PC-3 (cell line): ENCODE data around the gene AK8. TPM values are rescaled to one million over a fixed set of nuclear protein-coding genes. Genes with fewer than 3 reads are reported as not detected.

Experiments used
- ATAC-seq: fragments of 200-7000 bp; cut with Tn5 transposase; 2 replicates; pipeline ENCODE4 v1.9.1; 2020; ENCODE audit warnings: mild to moderate bottlenecking, moderate library complexity
- BruUV-seq: library from RNA; stranded (reverse); fragments of 400-500 nt; replicated peaks from 2 replicates; lab custom pipeline; 2021; lab: Mats Ljungman, UMichigan
- CTCF ChIA-PET: fragments of 300-600 bp; sonication (Branson Sonifier 250); formaldehyde crosslinking; loops from one replicate; lab custom pipeline; 2022; ENCODE audit warnings: antibody characterized with exemption; lab: Charles Lee
- POLR2A ChIA-PET: fragments of 300-600 bp; sonication (Branson Sonifier 250); formaldehyde crosslinking; loops from one replicate; lab custom pipeline; 2022; ENCODE audit warnings: antibody characterized with exemption; ENCODE audit not compliant: unreplicated experiment; lab: Charles Lee
- DNase-seq: peaks from one replicate; pipeline ENCODE4 v3.0.0-alpha.2; 2015
- H2AFZ ChIP-seq: fragments of 300-600 bp; sonication (generic); 2 replicates; pipeline ENCODE4 v1.6.0; 2016; ENCODE audit warnings: antibody characterized with exemption, low read length
- H3F3A ChIP-seq: fragments of 300-600 bp; sonication (generic); one replicate; pipeline ENCODE4 v1.6.0; 2017; ENCODE audit warnings: antibody characterized with exemption, low read length, control low read depth, mild to moderate bottlenecking; ENCODE audit not compliant: unreplicated experiment
- H3K27ac ChIP-seq: fragments of 300-600 bp; sonication (generic); 2 replicates; pipeline ENCODE4 v1.5.1; 2016; ENCODE audit warnings: mild to moderate bottlenecking, low read length
- H3K27me3 ChIP-seq: fragments of 300-600 bp; sonication (generic); 2 replicates; pipeline ENCODE4 v1.6.1; 2016; ENCODE audit warnings: low read length, mixed read lengths
- H3K36me3 ChIP-seq: fragments of 300-600 bp; sonication (generic); 2 replicates; pipeline ENCODE4 v1.6.1; 2016; ENCODE audit warnings: low read depth, mixed run types, low read length, mixed read lengths
- H3K4me1 ChIP-seq: fragments of 300-600 bp; sonication (generic); 2 replicates; pipeline ENCODE4 v1.5.1; 2016; ENCODE audit warnings: low read length; ENCODE audit not compliant: insufficient read depth
- H3K4me2 ChIP-seq: fragments of 300-600 bp; sonication (generic); 2 replicates; pipeline ENCODE4 v1.6.0; 2016; ENCODE audit warnings: low read length
- H3K4me3 ChIP-seq: fragments of 300-600 bp; sonication (generic); 2 replicates; pipeline ENCODE4 v1.5.1; 2016; ENCODE audit warnings: mild to moderate bottlenecking, low read length, mixed read lengths
- H3K79me2 ChIP-seq: fragments of 300-600 bp; sonication (generic); 2 replicates; pipeline ENCODE4 v1.6.1; 2017; ENCODE audit warnings: low read length, mixed read lengths
- H3K9ac ChIP-seq: fragments of 300-600 bp; sonication (generic); 2 replicates; pipeline ENCODE4 v1.6.0; 2016; ENCODE audit warnings: mild to moderate bottlenecking, low read length
- H3K9me2 ChIP-seq: fragments of 300-600 bp; sonication (generic); replicated peaks from 2 replicates; pipeline ENCODE4 v1.6.1; 2016; ENCODE audit warnings: mixed run types, low read length, mixed read lengths
- H3K9me3 ChIP-seq: fragments of 300-600 bp; sonication (generic); 2 replicates; pipeline ENCODE4 v1.6.1; 2016; ENCODE audit warnings: low read length, mixed read lengths
- H4K20me1 ChIP-seq: fragments of 300-600 bp; sonication (generic); 2 replicates; pipeline ENCODE4 v1.6.1; 2016; ENCODE audit warnings: low read length, mixed read lengths
- EZH2 ChIP-seq: fragments of 300-600 bp; sonication (generic); IDR thresholded peaks from one replicate; pipeline ENCODE4 v1.6.1; 2017; ENCODE audit warnings: antibody characterized with exemption, mild to moderate bottlenecking, low read length; ENCODE audit not compliant: unreplicated experiment
- EZH2phosphoT487 ChIP-seq: fragments of 300-600 bp; sonication (generic); IDR thresholded peaks from 2 replicates; pipeline ENCODE4 v1.6.1; 2018; ENCODE audit warnings: mild to moderate bottlenecking, antibody characterized with exemption, low read length, borderline replicate concordance
- intact Hi-C: fragments of 100-400 bp; cut with micrococcal nuclease; formaldehyde crosslinking; loops from 2 replicates; pipeline ENCODE4 v1.9.0; 2023
- total RNA-seq: library from RNA; depleted of rRNA; stranded (reverse); fragments of >200 nt; gene quantifications from 2 replicates; pipeline ENCODE4 v1.2.3, GENCODE V29; 2014
- TF ChIP-seq, protein P1 (sequence below): fragments of 300-600 bp; sonication (generic); conservative IDR thresholded peaks from 2 replicates; pipeline ENCODE4 v1.5.1; 2017; ENCODE audit warnings: antibody characterized with exemption, low read depth, mild to moderate bottlenecking, low read length

Gene AK8
- total RNA-seq, 1 experiment from 2014 or later = 0.55 TPM

DNA sequence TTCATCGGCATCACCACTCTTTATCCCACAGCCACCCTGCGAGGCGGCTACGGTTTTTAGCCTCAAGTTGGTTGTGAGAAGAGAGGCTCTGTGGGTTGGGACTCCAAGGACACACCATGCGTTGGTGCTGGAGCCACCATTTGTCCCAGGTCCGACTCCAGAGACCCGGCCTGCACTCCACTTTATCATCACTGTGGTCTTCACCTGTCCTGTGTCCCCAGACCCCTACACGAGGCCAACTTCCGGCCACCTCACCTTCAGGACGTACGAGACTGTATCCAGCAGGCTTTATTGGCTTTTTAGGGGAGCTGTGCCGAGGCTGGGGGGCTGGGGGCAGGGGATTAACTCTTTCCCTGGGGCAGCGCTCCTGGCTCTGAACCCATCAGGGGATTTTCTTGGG is 152.8 kb downstream of the AK8 start:
- no peaks in the 10 kb centered on the region for H3K4me1 ChIP-seq
- no peaks in the 10 kb centered on the region for H3K9me3 ChIP-seq
- ChIA-PET CTCF (no interaction called here), POLR2A (no interaction called here)
- intact Hi-C loops = no loop called here
- DNase-seq = no peak
- no peaks in the 10 kb centered on the region for H3F3A ChIP-seq
- ATAC-seq = no peak
- no peak overlapping the region for H3K27ac ChIP-seq
- no peaks in the 10 kb centered on the region for H3K79me2 ChIP-seq
- no peaks in the 10 kb centered on the region for H3K9me2 ChIP-seq
- no peak overlapping the region for H3K4me2 ChIP-seq
- BruUV-seq = no TSS peak
- H2AFZ ChIP-seq = no peak overlapping the region
- no peaks in the 10 kb centered on the region for H4K20me1 ChIP-seq
- no peak overlapping the region for H3K9ac ChIP-seq
- no peak overlapping the region for H3K4me3 ChIP-seq
- TF ChIP-seq EZH2phosphoT487 (no peak), EZH2 (no peak)
- TF ChIP-seq, protein P1, sequence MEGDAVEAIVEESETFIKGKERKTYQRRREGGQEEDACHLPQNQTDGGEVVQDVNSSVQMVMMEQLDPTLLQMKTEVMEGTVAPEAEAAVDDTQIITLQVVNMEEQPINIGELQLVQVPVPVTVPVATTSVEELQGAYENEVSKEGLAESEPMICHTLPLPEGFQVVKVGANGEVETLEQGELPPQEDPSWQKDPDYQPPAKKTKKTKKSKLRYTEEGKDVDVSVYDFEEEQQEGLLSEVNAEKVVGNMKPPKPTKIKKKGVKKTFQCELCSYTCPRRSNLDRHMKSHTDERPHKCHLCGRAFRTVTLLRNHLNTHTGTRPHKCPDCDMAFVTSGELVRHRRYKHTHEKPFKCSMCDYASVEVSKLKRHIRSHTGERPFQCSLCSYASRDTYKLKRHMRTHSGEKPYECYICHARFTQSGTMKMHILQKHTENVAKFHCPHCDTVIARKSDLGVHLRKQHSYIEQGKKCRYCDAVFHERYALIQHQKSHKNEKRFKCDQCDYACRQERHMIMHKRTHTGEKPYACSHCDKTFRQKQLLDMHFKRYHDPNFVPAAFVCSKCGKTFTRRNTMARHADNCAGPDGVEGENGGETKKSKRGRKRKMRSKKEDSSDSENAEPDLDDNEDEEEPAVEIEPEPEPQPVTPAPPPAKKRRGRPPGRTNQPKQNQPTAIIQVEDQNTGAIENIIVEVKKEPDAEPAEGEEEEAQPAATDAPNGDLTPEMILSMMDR = no peak
- no peaks in the 10 kb centered on the region for H3K27me3 ChIP-seq
- no peaks in the 10 kb centered on the region for H3K36me3 ChIP-seq

DNA sequence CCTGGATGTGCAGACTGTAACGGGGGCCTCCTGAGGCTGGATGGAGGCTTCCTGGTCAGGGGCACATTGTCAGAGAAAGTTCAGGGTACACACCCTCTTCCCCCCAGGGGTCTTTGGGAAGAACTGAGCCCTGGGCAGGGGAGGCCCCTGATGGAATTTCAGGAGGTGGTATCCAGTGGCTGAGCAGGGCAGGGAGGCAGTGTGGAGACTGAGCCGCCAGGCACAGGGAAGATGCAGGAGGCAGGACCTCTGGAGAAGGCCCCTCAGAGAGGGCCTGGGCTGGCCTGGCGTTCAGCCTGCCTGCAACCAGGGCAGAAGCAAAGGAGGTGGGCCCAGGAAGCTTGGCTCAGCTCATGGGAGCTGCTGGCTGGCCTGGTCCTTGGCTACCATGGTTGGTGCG is 154.3 kb downstream of the AK8 start:
- H3K36me3 ChIP-seq = no peaks in the 10 kb centered on the region
- H3K4me2 ChIP-seq = no peak overlapping the region
- no peaks in the 10 kb centered on the region for H3K27me3 ChIP-seq
- no peaks in the 10 kb centered on the region for H3F3A ChIP-seq
- no peaks in the 10 kb centered on the region for H3K9me3 ChIP-seq
- H2AFZ ChIP-seq = no peak overlapping the region
- no TSS peak for BruUV-seq
- ChIA-PET POLR2A (no interaction called here), CTCF (no interaction called here)
- no peak overlapping the region for H3K4me3 ChIP-seq
- no peaks in the 10 kb centered on the region for H4K20me1 ChIP-seq
- H3K9ac ChIP-seq = no peak overlapping the region
- H3K9me2 ChIP-seq = no peaks in the 10 kb centered on the region
- H3K4me1 ChIP-seq = no peaks in the 10 kb centered on the region
- intact Hi-C loops = no loop called here
- ATAC-seq (no peak), DNase-seq (no peak)
- TF ChIP-seq, protein P1 = no peak
- TF ChIP-seq EZH2 = no peak
- no peak overlapping the region for H3K27ac ChIP-seq
- H3K79me2 ChIP-seq = no peaks in the 10 kb centered on the region

DNA sequence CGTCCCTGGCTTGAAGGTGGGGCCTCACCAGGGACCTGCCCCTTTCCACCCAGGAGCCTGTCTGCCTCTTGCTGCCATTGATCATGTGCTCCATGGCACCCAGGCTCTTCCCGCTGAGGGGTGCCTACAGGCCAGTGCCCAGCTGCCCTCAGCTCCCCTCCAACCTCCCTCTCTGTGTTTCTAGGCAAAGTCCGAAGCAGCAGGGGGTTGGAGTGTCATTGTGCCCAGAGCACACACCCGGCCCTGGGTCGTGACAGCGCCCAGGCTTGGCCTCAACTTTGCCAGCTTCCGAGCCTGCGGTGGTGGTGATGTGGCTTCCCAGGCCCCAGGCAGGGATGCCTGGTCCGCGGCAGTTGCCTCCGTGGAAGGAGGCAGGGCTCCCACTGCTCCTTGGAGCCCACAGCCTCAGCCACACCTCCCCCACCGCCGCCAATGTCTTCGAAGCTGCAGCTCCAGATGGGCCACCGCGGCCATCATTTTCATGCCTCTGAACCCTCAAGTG is 155.5 kb downstream of the AK8 start:
- TF ChIP-seq EZH2phosphoT487 = no peak
- TF ChIP-seq, protein P1 = no peak
- TF ChIP-seq EZH2 = no peak
- Histone ChIP-seq H3K9me2 (no peaks in the 10 kb centered on the region), H3K4me2 (no peak overlapping the region), H3F3A (no peaks in the 10 kb centered on the region), H3K9me3 (no peaks in the 10 kb centered on the region), H3K36me3 (no peaks in the 10 kb centered on the region), H3K4me1 (no peaks in the 10 kb centered on the region), H4K20me1 (no peaks in the 10 kb centered on the region), H2AFZ (no peak overlapping the region), H3K27ac (no peak overlapping the region), H3K9ac (no peak overlapping the region), H3K27me3 (no peaks in the 10 kb centered on the region), H3K79me2 (no peaks in the 10 kb centered on the region), H3K4me3 (no peak overlapping the region)
- ChIA-PET POLR2A (no interaction called here), CTCF (no interaction called here)
- no TSS peak for BruUV-seq
- DNase-seq = no peak
- intact Hi-C loops = no loop called here
- no peak for ATAC-seq
